Measurements from ENCODE around the gene ZNF804A.

Gene ZNF804A

GRCh38 chr2:184793176-184793575 lies 194.8 kb downstream of the ZNF804A start:
- H3K4me3 Mint-ChIP-seq, result no peak overlapping the region
- H3K27ac Mint-ChIP-seq, result no peak overlapping the region
- no peaks in the 10 kb centered on the region for H3K27me3 Mint-ChIP-seq
- DNase-seq, result no peak
- H3K9me3 Mint-ChIP-seq, result peaks cover 12 to 40% of the 10 kb centered on the region in 2 donors
- no peak for ATAC-seq
- no peaks in the 10 kb centered on the region for H3K4me1 Mint-ChIP-seq

DNA sequence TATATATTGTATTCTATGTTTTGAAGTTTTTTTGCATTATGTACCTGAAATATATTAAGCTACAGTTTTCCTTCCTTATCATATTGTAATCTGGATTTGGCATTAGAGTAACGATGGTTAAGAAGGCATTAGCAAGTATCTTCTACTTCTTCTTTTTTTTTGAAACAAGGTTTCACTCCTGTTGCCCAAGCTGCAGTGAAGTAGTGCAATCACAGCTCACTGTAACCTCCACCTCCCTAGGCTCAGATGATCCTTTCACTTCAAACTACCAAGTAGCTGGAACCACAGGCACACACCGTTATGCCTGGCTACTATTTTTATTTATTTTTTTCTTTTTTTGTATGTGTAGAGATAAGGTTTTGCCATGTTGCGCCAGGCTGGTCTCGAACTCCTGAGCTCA lies 201.1 kb downstream of the ZNF804A start:
- no peaks in the 10 kb centered on the region for H3K27me3 Mint-ChIP-seq
- H3K27ac Mint-ChIP-seq, result no peak overlapping the region

DNA sequence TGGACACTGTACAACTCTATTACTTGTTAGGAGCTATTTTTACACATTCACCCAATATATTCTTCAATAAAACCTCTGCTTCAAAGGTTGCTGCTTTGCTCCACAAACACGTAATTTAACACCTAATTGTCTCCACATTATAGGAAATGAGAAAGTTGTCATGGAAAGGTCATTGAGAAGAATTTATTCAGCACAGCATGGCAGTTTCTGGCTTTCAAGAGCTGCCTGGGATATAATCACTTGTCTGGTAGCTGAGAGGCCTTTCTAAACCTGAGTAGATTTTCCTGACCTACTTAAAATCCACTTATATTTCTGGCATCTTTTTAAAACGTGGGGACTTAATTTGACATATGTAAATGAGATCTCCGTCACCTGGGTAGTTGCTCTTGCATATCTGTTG lies 216.1 kb downstream of the ZNF804A start:
- H3K27ac Mint-ChIP-seq, result no peak overlapping the region
- no peaks in the 10 kb centered on the region for H3K27me3 Mint-ChIP-seq
- no peaks in the 10 kb centered on the region for H3K4me1 Mint-ChIP-seq
- no peak for ATAC-seq
- no peak overlapping the region for H3K4me3 Mint-ChIP-seq
- DNase-seq, result no peak
- peaks cover 10 to 17% of the 10 kb centered on the region in 2 donors for H3K9me3 Mint-ChIP-seq

More for the DNA sequence above, 201.1 kb downstream of the ZNF804A start:
- ATAC-seq, result no peak
- H3K4me1 Mint-ChIP-seq, result no peaks in the 10 kb centered on the region
- no peak overlapping the region for H3K4me3 Mint-ChIP-seq
- peaks cover 10 to 29% of the 10 kb centered on the region in 2 donors for H3K9me3 Mint-ChIP-seq
- DNase-seq, result no peak

DNA sequence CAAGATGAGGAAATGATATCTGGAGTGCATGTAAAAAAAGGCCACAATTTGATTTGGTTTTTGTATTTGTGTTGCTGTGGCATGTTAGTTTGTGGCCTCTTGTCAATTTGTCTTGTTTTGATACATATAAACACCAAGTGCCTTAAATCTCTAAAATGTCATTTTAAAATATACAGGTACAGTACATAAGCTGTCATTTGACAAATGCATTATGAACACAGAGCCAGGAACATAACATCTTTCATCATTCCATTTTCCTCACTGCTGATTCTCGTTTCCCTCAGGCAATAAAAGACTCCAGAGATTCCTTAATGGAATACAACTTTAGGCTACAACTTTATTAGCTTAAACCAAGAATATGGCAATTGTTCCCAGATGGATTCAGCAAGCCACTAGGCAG lies 217.5 kb downstream of the ZNF804A start:
- ATAC-seq (no peak), DNase-seq (no peak)
- Mint-ChIP-seq H3K27ac (no peak overlapping the region), H3K4me1 (no peaks in the 10 kb centered on the region), H3K27me3 (no peaks in the 10 kb centered on the region), H3K4me3 (no peak overlapping the region), H3K9me3 (peaks cover 18 to 28% of the 10 kb centered on the region in 2 donors)

DNA sequence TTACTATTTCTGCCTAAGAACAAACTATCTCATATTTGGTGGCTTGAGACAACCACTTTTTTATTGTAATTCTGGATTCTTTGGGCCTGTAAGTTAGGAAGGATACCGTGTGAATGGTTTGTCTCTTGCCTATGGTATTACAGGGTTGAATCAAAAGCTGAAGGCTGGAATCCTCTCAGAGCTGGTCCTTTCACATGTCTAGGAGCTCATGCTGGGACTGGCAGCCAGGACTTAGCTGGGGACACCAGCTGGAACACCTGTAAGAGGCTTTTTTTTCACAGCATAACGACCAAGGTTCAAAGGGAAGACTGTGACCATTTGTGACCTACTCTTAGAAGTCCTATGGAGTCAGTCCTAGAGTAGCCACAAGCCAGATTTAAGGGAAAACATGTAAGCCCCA lies 226.3 kb downstream of the ZNF804A start:
- no peaks in the 10 kb centered on the region for H3K4me1 Mint-ChIP-seq
- peaks cover 11 to 22% of the 10 kb centered on the region in 2 donors for H3K9me3 Mint-ChIP-seq
- no peaks in the 10 kb centered on the region for H3K27me3 Mint-ChIP-seq
- H3K27ac Mint-ChIP-seq, result no peak overlapping the region
- DNase-seq (no peak), ATAC-seq (no peak)
- H3K4me3 Mint-ChIP-seq, result no peak overlapping the region

DNA sequence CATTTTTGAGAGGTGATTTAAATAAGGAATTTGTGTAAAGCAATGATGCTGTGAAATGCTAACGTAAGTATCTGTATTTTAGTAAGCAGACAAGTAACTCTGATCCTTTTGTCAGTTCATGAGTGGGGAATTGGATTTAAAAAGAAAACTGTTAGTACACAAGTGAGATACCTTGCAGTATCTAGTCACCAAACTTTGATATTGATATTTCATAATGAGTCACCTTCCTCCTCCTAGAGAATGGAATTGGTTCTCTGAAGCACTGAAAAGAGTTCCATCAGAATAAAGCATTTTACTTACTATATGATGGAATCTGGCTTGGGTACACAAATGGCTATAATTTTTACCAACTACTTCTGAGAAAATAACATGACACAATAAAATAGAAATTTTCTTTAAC lies 232.2 kb downstream of the ZNF804A start:
- no peak overlapping the region for H3K27ac Mint-ChIP-seq
- ATAC-seq (no peak), DNase-seq (no peak)
- no peak overlapping the region for H3K4me3 Mint-ChIP-seq
- H3K4me1 Mint-ChIP-seq, result no peaks in the 10 kb centered on the region
- no peaks in the 10 kb centered on the region for H3K9me3 Mint-ChIP-seq
- H3K27me3 Mint-ChIP-seq, result no peaks in the 10 kb centered on the region

DNA sequence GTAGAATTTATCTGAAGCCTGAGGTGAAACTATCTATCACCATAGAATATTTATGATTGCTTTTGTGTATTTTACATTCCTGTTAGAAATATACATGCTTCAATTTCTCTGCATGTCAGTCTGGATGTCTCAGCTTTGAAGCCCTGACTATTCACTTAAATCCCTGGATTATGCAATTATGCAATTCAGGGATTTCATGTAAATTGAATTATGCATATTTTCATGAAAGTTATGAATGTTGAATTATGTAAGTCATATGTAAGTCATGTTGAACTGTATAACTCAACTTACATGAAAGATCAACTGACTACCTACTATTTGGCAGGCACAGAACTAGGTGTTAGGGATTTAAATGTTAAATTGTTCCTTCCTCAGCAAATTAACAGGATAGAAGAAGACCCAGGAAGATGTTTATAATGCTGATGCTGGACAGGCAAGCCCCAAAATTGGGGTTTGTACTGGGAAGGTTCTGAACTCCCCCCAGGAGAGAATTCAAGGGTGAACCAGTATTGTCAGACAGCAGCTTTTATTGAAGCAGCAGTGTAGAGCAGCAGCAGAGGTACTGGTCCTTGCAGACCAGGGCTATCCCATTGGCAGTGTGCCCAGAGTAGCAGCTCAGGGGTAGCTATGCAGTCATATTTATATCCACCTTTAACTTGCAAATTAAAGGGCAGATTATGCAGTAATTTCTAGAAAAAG lies 236.5 kb downstream of the ZNF804A start:
- no peaks in the 10 kb centered on the region for H3K9me3 Mint-ChIP-seq
- ATAC-seq, result no peak
- no peak for DNase-seq

GRCh38 chr2:184835398-184835715 lies 237.0 kb downstream of the ZNF804A start:
- H3K27me3 Mint-ChIP-seq, result no peaks in the 10 kb centered on the region
- H3K4me1 Mint-ChIP-seq, result no peaks in the 10 kb centered on the region
- H3K9me3 Mint-ChIP-seq, result no peaks in the 10 kb centered on the region

More for the DNA sequence above, 236.5 kb downstream of the ZNF804A start:
- Mint-ChIP-seq H3K4me3 (no peak overlapping the region), H3K4me1 (no peaks in the 10 kb centered on the region), H3K27ac (no peak overlapping the region), H3K27me3 (no peaks in the 10 kb centered on the region)

DNA sequence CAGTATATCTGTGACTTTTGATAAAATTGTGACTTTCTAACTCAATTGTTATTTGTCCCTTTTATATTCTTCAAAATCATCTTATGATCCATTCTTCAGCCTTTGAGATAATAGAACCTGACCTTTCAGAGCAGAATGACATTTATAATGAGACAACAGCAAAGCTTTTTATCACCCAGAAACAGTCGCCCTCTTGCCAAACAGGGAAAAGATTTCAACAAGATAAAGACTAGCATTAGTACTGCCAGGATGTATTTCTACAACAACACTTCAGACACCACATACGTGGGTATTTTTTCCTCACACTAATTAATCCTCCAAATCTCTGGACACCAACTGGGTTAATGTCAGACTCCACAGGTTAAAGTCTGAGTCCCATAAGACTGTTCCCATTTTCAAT lies 249.0 kb downstream of the ZNF804A start:
- Mint-ChIP-seq H3K4me3 (no peak overlapping the region), H3K9me3 (peaks cover 4 to 6% of the 10 kb centered on the region in 2 donors), H3K27ac (no peak overlapping the region), H3K4me1 (no peaks in the 10 kb centered on the region), H3K27me3 (no peaks in the 10 kb centered on the region)
- no peak for DNase-seq
- ATAC-seq, result no peak

More at GRCh38 chr2:184835398-184835715, 237.0 kb downstream of the ZNF804A start:
- H3K27ac Mint-ChIP-seq, result no peak overlapping the region
- ATAC-seq (no peak), DNase-seq (no peak)
- H3K4me3 Mint-ChIP-seq, result no peak overlapping the region

DNA sequence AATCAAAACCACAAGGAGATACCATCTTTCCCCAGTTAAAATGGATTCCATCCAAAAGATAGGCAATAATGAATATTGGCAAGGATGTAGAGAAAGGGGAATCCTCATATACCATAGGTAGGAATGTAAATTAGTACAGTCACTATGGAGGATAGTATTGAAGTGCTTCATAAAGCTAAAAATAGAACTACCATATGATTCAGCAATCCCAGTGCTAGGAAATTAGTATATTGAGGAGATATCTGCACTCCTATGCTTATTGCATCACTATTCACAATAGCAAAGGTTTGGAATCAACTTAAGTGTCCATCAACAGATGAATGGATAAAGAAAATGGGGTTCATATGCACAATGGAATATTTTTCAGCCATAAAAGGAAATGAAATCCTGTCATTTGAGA lies 251.2 kb downstream of the ZNF804A start:
- Mint-ChIP-seq H3K4me3 (no peak overlapping the region), H3K27me3 (no peaks in the 10 kb centered on the region), H3K27ac (no peak overlapping the region), H3K9me3 (peaks cover 4 to 6% of the 10 kb centered on the region in 2 donors), H3K4me1 (no peaks in the 10 kb centered on the region)
- no peak for DNase-seq
- ATAC-seq, result no peak

DNA sequence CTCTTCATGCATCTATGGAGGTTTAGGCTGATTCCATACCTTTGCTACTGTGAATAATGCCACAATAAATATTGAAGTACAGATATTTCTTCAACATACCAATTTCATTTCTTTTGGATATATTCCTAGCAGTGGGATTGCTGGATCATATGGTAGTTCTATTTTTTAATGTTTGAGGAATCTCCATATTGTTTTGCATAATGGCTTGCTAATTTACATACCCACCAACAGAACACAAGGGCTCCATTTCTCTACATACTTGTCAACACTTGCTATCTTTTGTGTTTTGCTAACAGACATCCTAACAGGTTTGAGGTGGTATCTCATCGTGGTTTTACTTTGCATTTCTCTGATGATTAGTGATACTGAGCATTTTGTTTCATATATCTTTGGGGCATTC lies 253.2 kb downstream of the ZNF804A start:
- no peak for ATAC-seq
- H3K9me3 Mint-ChIP-seq, result peaks cover 4 to 6% of the 10 kb centered on the region in 2 donors
- no peak overlapping the region for H3K4me3 Mint-ChIP-seq
- no peak for DNase-seq
- no peaks in the 10 kb centered on the region for H3K27me3 Mint-ChIP-seq
- H3K27ac Mint-ChIP-seq, result no peak overlapping the region
- H3K4me1 Mint-ChIP-seq, result no peaks in the 10 kb centered on the region

DNA sequence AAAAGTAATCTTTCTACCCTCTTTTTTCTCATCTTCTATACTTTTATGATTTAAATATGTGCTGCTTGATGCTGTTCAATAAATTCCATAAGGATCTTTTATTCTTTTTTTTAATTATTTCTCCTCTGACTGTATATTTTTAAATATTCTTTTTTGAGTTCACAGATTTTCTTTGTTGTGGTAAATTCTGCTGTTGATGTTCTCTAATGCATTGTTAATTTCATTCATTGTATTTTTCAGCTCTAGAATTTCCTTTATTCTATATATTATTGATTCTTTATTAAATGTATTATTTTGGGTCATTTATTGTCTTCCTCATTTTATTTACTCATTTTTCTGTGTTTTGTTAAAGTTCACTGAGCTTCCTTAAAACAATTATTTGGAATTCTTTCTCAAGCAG lies 260.9 kb downstream of the ZNF804A start:
- no peak for ATAC-seq
- Mint-ChIP-seq H3K27ac (no peak overlapping the region), H3K4me3 (no peak overlapping the region), H3K27me3 (no peaks in the 10 kb centered on the region), H3K4me1 (no peaks in the 10 kb centered on the region), H3K9me3 (peaks cover 11 to 18% of the 10 kb centered on the region in 2 donors)
- DNase-seq, result no peak

GRCh38 chr2:184860744-184861143 lies 262.4 kb downstream of the ZNF804A start:
- no peak for DNase-seq
- peaks cover 11 to 18% of the 10 kb centered on the region in 2 donors for H3K9me3 Mint-ChIP-seq
- no peaks in the 10 kb centered on the region for H3K4me1 Mint-ChIP-seq
- no peak overlapping the region for H3K27ac Mint-ChIP-seq
- H3K27me3 Mint-ChIP-seq, result no peaks in the 10 kb centered on the region
- ATAC-seq, result no peak
- no peak overlapping the region for H3K4me3 Mint-ChIP-seq

DNA sequence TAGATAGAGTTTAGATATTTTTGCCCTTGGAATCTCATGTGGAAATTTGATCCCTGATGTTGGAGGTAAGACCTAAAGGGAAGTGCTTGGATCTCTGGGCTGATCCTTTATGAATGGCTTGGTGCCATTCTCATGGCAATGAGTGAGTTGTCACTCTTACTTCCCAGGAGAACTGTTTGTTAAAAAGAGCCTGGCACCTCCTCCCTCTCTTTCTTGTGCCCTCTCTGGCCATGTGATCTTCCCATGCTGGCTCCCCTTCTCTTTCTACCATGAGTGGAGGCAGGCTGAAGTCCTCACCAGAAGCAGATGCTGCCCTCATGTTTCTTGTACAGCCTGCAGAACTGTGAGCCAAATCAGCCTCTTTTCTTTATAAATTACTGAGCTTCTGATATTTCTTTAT lies 276.9 kb downstream of the ZNF804A start:
- H3K27ac Mint-ChIP-seq, result no peak overlapping the region
- H3K27me3 Mint-ChIP-seq, result no peaks in the 10 kb centered on the region
- no peak overlapping the region for H3K4me3 Mint-ChIP-seq
- H3K4me1 Mint-ChIP-seq, result no peaks in the 10 kb centered on the region
- ATAC-seq, result no peak
- peaks cover 0 to 6% of the 10 kb centered on the region in 2 donors for H3K9me3 Mint-ChIP-seq
- DNase-seq, result no peak

DNA sequence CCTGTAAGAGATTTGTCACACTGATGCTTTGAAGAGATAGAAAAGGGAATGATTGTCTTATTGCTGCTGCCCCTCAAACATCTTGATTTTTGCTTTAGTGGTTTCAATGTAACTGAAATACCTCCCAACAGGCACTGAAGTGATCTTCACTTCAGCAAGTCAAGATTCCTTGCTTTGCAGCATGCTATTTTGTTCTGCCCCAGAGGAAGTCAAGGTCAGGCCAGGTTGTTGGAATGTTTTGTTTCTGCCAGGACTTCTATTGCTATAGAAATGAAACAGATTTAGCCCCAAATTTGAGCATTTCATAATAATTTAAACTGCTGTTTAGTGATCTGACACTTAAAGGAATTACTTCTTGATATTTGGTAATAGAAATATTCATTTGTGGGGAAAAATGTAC lies 277.6 kb downstream of the ZNF804A start:
- Mint-ChIP-seq H3K4me1 (no peaks in the 10 kb centered on the region), H3K9me3 (peaks cover 0 to 6% of the 10 kb centered on the region in 2 donors), H3K27me3 (no peaks in the 10 kb centered on the region), H3K27ac (no peak overlapping the region), H3K4me3 (no peak overlapping the region)
- ATAC-seq, result no peak
- no peak for DNase-seq

GRCh38 chr2:184877909-184878308 lies 279.6 kb downstream of the ZNF804A start:
- no peak for DNase-seq
- ATAC-seq, result no peak
- Mint-ChIP-seq H3K4me3 (no peak overlapping the region), H3K27ac (no peak overlapping the region), H3K27me3 (no peaks in the 10 kb centered on the region), H3K4me1 (no peaks in the 10 kb centered on the region), H3K9me3 (peaks cover 0 to 13% of the 10 kb centered on the region in 2 donors)

GRCh38 chr2:184879671-184880070 lies 281.3 kb downstream of the ZNF804A start:
- ATAC-seq (no peak), DNase-seq (no peak)
- Mint-ChIP-seq H3K9me3 (peaks cover 0 to 14% of the 10 kb centered on the region in 2 donors), H3K27ac (no peak overlapping the region), H3K4me3 (no peak overlapping the region), H3K4me1 (no peaks in the 10 kb centered on the region), H3K27me3 (no peaks in the 10 kb centered on the region)
